K562 (cell line): Measurements from ENCODE around the gene MEIKIN. TPM values are rescaled to one million over a fixed set of nuclear protein-coding genes. Genes with fewer than 3 reads are reported as not detected.

Source experiments
- BHLHE40 ChIP-seq: IDR thresholded peaks from 2 replicates; pipeline ENCODE4 v1.6.1; 2011; ENCODE audit warnings: low read length, improper control_type of control experiment
- CSDE1 ChIP-seq, 2 experiments: fragments of 450-650 bp; IDR thresholded peaks; 2 replicates each; pipeline ENCODE4 v1.6.1; 2016; ENCODE audit warnings: mild to moderate bottlenecking in 1 of 2
- ETS2 ChIP-seq: IDR thresholded peaks from 2 replicates; pipeline ENCODE4 v1.6.1; 2016; ENCODE audit warnings: borderline replicate concordance, missing genetic modification characterization, mild to moderate bottlenecking, moderate library complexity, missing compliant biosample characterization; ENCODE audit not compliant: poor library complexity, severe bottlenecking
- KAT8 ChIP-seq: fragments of 450-650 bp; IDR thresholded peaks from 2 replicates; pipeline ENCODE4 v1.6.1; 2016; ENCODE audit warnings: low read depth, mild to moderate bottlenecking
- KDM5B ChIP-seq: fragments of 200-600 bp; sonication (generic); IDR thresholded peaks from 2 replicates; pipeline ENCODE4 v1.6.1; 2012; ENCODE audit warnings: low read depth, mild to moderate bottlenecking, moderate library complexity, low read length, control low read depth, inconsistent platforms; ENCODE audit not compliant: insufficient replicate concordance
- MCM7 ChIP-seq, 2 experiments: fragments of 450-650 bp; IDR thresholded peaks; 2 replicates each; pipeline ENCODE4 v1.6.1; 2016 to 2018
- PHTF2 ChIP-seq: fragments of 250-450 bp; sonication (Bioruptor Pico); IDR thresholded peaks from 2 replicates; pipeline ENCODE4 v1.5.0; 2021; ENCODE audit warnings: mild to moderate bottlenecking
- RHOXF2B ChIP-seq: fragments of 250-450 bp; sonication (Bioruptor Pico); conservative IDR thresholded peaks from 2 replicates; pipeline ENCODE4 v1.5.1; 2021
- RUNX1 ChIP-seq: sonication (generic); IDR thresholded peaks from 2 replicates; pipeline ENCODE4 v1.6.1; 2016; ENCODE audit warnings: antibody characterized with exemption, low read depth
- ZNF212 ChIP-seq: fragments of 450-650 bp; formaldehyde crosslinking; IDR thresholded peaks from 2 replicates; pipeline ENCODE4 v1.4.0; 2020; ENCODE audit warnings: mild to moderate bottlenecking
- ZNF316 ChIP-seq: fragments of 450-650 bp; IDR thresholded peaks from 2 replicates; pipeline ENCODE4 v1.6.1; 2016
- ZNF551 ChIP-seq: fragments of 250-450 bp; sonication (Bioruptor Pico); IDR thresholded peaks from 2 replicates; pipeline ENCODE4 v1.5.0; 2021; ENCODE audit warnings: mild to moderate bottlenecking, moderate library complexity
- polyA plus RNA-seq, 8 experiments: library from polyadenylated mRNA; depleted of rRNA in 4 of 8; stranded (reverse) in 5 of 8; unstranded in 3 of 8; fragments of >200 nt; fragmentation: Nextera tagmentation in 2 of 8; fragmentation: Illumina TruSeq in 1 of 8; extraction: Ambion mirVana in 2 of 8; extraction: Trizol in 1 of 8; gene quantifications; 2 replicates each; pipeline versions ENCODE4 v1.2.1 to v1.2.3, GENCODE V29; 2011 to 2014; ENCODE audit warnings: inconsistent platforms in 1 of 8, missing spikeins in 1 of 8
- total RNA-seq, 7 experiments: library from RNA; depleted of rRNA in 6 of 7; stranded (reverse); fragments of >200 nt in 6 of 7; fragmentation: Illumina TruSeq in 2 of 7; extraction: Trizol in 2 of 7; gene quantifications; 2 replicates each; pipeline versions ENCODE4 v1.2.1 to v1.2.3, GENCODE V29; 2011 to 2021; ENCODE audit warnings: low replicate concordance in 1 of 7
- TF ChIP-seq, protein P1 (sequence below): fragments of 250-450 bp; sonication (Bioruptor Pico); IDR thresholded peaks from 2 replicates; pipeline ENCODE4 v1.8.0; 2022; ENCODE audit warnings: inconsistent platforms, mild to moderate bottlenecking, moderate library complexity, borderline replicate concordance
- TF ChIP-seq, protein P2 (sequence below): fragments of 450-650 bp; formaldehyde crosslinking; IDR thresholded peaks from 2 replicates; pipeline ENCODE4 v1.4.0; 2020; ENCODE audit warnings: mild to moderate bottlenecking
- TF ChIP-seq, protein P3 (sequence below): sonication (generic); formaldehyde crosslinking; IDR thresholded peaks from 2 replicates; pipeline ENCODE4 v1.8.0; 2022; ENCODE audit warnings: missing genetic modification reagents, mild to moderate bottlenecking, borderline replicate concordance
- TF ChIP-seq, protein P4 (sequence below), 2 experiments: fragments of 450-650 bp in 1 of 2; sonication (generic) in 1 of 2; formaldehyde crosslinking in 1 of 2; IDR thresholded peaks in 1 of 2; conservative IDR thresholded peaks in 1 of 2; 2 replicates each; pipeline versions ENCODE4 v1.6.1 to v1.8.1; 2016 to 2023; ENCODE audit warnings: mild to moderate bottlenecking in 2 of 2, moderate library complexity in 2 of 2, inconsistent platforms in 1 of 2, missing genetic modification reagents in 1 of 2

Gene MEIKIN
- total and polyA plus RNA-seq, 9 of the 15 experiments (the other 6 are each of a cell fraction or from before 2014, with no cell fraction given) = 0.18 TPM; not detected in 8

DNA sequence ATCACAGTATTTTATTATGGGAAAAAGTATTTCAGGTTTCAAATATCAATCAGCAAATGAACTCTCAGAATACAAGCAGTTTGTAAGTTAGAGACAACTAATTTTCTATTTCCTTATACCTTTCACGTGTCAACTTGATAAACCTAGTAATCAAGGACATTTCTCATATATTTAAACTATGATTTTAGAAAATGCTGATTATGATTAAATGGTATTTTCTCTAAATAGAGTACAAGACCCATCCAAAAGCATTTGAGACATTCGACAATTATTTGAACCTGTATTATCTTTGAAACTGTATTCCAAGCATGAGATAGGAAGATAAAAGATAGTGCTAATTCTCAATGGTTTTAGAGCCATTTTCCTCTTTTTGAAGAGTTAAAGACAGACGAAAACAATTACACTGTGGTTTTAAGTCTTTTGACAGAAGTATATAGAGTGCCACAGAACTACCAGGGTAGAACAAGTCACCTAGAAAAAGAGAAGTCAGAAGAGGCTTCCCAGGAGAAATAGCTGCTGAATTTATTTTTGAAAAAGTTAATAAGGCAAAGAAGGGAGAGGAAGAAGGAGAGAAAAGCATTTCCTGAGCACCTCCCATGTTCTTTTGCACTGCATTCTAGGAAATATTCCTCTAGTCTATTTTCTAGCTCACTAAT lies 5.6 kb downstream of the MEIKIN start (continued):
- TF ChIP-seq, protein P1, sequence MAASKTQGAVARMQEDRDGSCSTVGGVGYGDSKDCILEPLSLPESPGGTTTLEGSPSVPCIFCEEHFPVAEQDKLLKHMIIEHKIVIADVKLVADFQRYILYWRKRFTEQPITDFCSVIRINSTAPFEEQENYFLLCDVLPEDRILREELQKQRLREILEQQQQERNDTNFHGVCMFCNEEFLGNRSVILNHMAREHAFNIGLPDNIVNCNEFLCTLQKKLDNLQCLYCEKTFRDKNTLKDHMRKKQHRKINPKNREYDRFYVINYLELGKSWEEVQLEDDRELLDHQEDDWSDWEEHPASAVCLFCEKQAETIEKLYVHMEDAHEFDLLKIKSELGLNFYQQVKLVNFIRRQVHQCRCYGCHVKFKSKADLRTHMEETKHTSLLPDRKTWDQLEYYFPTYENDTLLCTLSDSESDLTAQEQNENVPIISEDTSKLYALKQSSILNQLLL = no peak
- TF ChIP-seq PHTF2 (CRISPR knock-in tag) (no peak), KDM5B (no peak), CSDE1 (IDR thresholded peaks at IDR 0.05) (no peak), ZNF212 (CRISPR knock-in tag) (no peak), RUNX1 (no peak), MCM7 (IDR thresholded peaks at IDR 0.05) (no peak), KAT8 (no peak), ZNF551 (CRISPR knock-in tag) (no peak), BHLHE40 (no peak), ETS2 (tag) (no peak), ZNF316 (peak; percentile 84), RHOXF2B (no peak)
- TF ChIP-seq, protein P2, sequence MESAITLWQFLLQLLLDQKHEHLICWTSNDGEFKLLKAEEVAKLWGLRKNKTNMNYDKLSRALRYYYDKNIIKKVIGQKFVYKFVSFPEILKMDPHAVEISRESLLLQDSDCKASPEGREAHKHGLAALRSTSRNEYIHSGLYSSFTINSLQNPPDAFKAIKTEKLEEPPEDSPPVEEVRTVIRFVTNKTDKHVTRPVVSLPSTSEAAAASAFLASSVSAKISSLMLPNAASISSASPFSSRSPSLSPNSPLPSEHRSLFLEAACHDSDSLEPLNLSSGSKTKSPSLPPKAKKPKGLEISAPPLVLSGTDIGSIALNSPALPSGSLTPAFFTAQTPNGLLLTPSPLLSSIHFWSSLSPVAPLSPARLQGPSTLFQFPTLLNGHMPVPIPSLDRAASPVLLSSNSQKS (CRISPR knock-in tag) = no peak
- TF ChIP-seq, protein P3, sequence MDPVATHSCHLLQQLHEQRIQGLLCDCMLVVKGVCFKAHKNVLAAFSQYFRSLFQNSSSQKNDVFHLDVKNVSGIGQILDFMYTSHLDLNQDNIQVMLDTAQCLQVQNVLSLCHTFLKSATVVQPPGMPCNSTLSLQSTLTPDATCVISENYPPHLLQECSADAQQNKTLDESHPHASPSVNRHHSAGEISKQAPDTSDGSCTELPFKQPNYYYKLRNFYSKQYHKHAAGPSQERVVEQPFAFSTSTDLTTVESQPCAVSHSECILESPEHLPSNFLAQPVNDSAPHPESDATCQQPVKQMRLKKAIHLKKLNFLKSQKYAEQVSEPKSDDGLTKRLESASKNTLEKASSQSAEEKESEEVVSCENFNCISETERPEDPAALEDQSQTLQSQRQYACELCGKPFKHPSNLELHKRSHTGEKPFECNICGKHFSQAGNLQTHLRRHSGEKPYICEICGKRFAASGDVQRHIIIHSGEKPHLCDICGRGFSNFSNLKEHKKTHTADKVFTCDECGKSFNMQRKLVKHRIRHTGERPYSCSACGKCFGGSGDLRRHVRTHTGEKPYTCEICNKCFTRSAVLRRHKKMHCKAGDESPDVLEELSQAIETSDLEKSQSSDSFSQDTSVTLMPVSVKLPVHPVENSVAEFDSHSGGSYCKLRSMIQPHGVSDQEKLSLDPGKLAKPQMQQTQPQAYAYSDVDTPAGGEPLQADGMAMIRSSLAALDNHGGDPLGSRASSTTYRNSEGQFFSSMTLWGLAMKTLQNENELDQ (CRISPR knock-in tag) = no peak
- TF ChIP-seq, protein P4, sequence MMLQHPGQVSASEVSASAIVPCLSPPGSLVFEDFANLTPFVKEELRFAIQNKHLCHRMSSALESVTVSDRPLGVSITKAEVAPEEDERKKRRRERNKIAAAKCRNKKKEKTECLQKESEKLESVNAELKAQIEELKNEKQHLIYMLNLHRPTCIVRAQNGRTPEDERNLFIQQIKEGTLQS (IDR thresholded peaks at IDR 0.05) = no peak
- TF ChIP-seq, protein P4 (CRISPR knock-in tag; conservative IDR thresholded peaks at IDR 0.05) = no peak
